HG02759 (cell line): Measurements from ENCODE around the gene RGS16.

Experiments
- ATAC-seq: cut with Tn5 transposase; IDR thresholded peaks from one replicate; pipeline ENCODE4 v1.9.1; 2021; ENCODE audit warnings: mild to moderate bottlenecking, moderate library complexity; ENCODE audit not compliant: unreplicated experiment

The RGS16 gene

GRCh38 chr1:182610606-182611194, 6.5 kb upstream of the RGS16 start:
- ATAC-seq = no peak

- ATAC-seq = no peak
These were observed 4.8 kb upstream of the RGS16 start for GRCh38 chr1:182608845-182609610.

- no peak for ATAC-seq
These were observed 4.0 kb upstream of the RGS16 start for GRCh38 chr1:182608236-182608635.

GRCh38 chr1:182607566-182607965, 3.4 kb upstream of the RGS16 start:
- no peak for ATAC-seq

GRCh38 chr1:182603646-182604174, 479 bp downstream of the RGS16 start:
- peak; percentile 4 for ATAC-seq

- no peak for ATAC-seq
These were observed 1.1 kb downstream of the RGS16 start for GRCh38 chr1:182602935-182603645.

- no peak for ATAC-seq
These were observed 2.3 kb downstream of the RGS16 start for GRCh38 chr1:182601913-182602312.

GRCh38 chr1:182601416-182601786, 2.8 kb downstream of the RGS16 start:
- ATAC-seq = no peak

- no peak for ATAC-seq
These were observed 3.3 kb downstream of the RGS16 start for GRCh38 chr1:182600745-182601415.

- no peak for ATAC-seq
These were observed 4.0 kb downstream of the RGS16 start for GRCh38 chr1:182600036-182600713.

- no peak for ATAC-seq
These were observed 4.8 kb downstream of the RGS16 start for GRCh38 chr1:182599339-182599738.

GRCh38 chr1:182598296-182598695, 5.9 kb downstream of the RGS16 start:
- no peak for ATAC-seq

- no peak for ATAC-seq
These were observed 7.3 kb downstream of the RGS16 start for GRCh38 chr1:182596934-182597333.

- ATAC-seq = no peak
These were observed 8.4 kb downstream of the RGS16 start for GRCh38 chr1:182595641-182596240.

- ATAC-seq = no peak
These were observed 14.3 kb downstream of the RGS16 start for GRCh38 chr1:182589931-182590330.

- no peak for ATAC-seq
These were observed 14.7 kb downstream of the RGS16 start for GRCh38 chr1:182589520-182589919.

- peak; percentile 84 for ATAC-seq
These were observed 15.4 kb downstream of the RGS16 start, which contains the start of gene RNASEL for GRCh38 chr1:182588500-182589396. RNASEL (minus strand) TSS chr1:182589256; CDS start chr1:182586806, 2,450 bp downstream.

- no peak for ATAC-seq
These were observed 16.3 kb downstream of the RGS16 start for GRCh38 chr1:182587666-182588499.
